Cardiac muscle cell (in vitro differentiated cells and primary cell): ENCODE data around the gene FOXB1. TPM values are rescaled to one million over a fixed set of nuclear protein-coding genes. Genes with fewer than 3 reads are reported as not detected.

Experiments used
- DNase-seq, 2 donors: peaks; one replicate each; pipeline versions ENCODE4 v3.0.0 to v3.0.0-alpha.2; 2010 to 2017; ENCODE audit warnings: low read depth in 1 of 2, low spot score in 1 of 2
- H3K27ac ChIP-seq: fragments of 200-600 bp; sonication (generic); 2 replicates; pipeline ENCODE4 v1.5.1; 2016
- H3K27me3 ChIP-seq: fragments of 200-600 bp; sonication (generic); 2 replicates; pipeline ENCODE4 v1.6.0; 2016; ENCODE audit warnings: control low read depth
- H3K36me3 ChIP-seq: fragments of 200-600 bp; sonication (generic); 2 replicates; pipeline ENCODE4 v1.5.1; 2016; ENCODE audit warnings: control low read depth
- H3K4me1 ChIP-seq: fragments of 200-600 bp; sonication (generic); 2 replicates; pipeline ENCODE4 v1.8.1; 2017; ENCODE audit warnings: low read depth, mild to moderate bottlenecking, mixed run types
- H3K4me3 ChIP-seq: fragments of 200-600 bp; sonication (generic); 2 replicates; pipeline ENCODE4 v1.5.1; 2016; ENCODE audit warnings: mild to moderate bottlenecking
- H3K9me3 ChIP-seq: fragments of 200-600 bp; sonication (generic); 2 replicates; pipeline ENCODE4 v1.5.1; 2017; ENCODE audit warnings: low read depth, mild to moderate bottlenecking, control low read depth
- polyA plus RNA-seq: library from polyadenylated mRNA; unstranded; fragments of >200 nt; fragmentation: Nextera tagmentation; extraction: Ambion mirVana; gene quantifications from 2 replicates; pipeline ENCODE4 v1.2.1, GENCODE V29; 2016
- total RNA-seq: library from RNA; depleted of rRNA; stranded (reverse); fragments of >200 nt; gene quantifications from 2 replicates; pipeline ENCODE4 v1.2.3, GENCODE V29; 2016
- TF ChIP-seq, protein P1 (sequence below): IDR thresholded peaks from 2 replicates; pipeline ENCODE4 v1.5.1; 2012; ENCODE audit warnings: low read depth, mild to moderate bottlenecking, low read length

FOXB1 gene
- total and polyA plus RNA-seq, 2 experiments from 2014 or later: not detected

DNA sequence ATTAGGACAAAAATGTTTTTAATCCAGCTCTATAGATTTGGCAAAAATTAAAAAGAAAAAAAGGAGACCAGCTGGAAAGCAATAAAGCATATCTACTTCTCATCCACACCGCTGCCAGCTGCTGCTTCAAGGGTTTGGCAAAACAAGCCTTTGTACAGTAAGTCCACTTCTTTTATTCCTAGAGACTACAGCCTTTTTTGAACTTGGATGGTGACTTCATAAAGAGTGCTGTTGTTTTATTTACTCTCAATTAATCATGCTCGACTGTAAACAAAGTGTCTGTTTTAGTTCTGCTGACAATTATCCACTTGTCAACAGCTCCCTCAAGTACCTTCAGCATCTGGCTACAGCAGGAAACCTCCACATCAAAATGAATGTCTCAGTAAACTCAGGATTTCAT, 12.3 kb upstream of the FOXB1 start:
- Histone ChIP-seq H3K4me1 (peaks cover 7% of the 10 kb centered on the region), H3K36me3 (no peaks in the 10 kb centered on the region), H3K4me3 (no peak overlapping the region), H3K9me3 (no peaks in the 10 kb centered on the region), H3K27ac (no peak overlapping the region), H3K27me3 (peaks cover 69% of the 10 kb centered on the region)
- TF ChIP-seq, protein P1, sequence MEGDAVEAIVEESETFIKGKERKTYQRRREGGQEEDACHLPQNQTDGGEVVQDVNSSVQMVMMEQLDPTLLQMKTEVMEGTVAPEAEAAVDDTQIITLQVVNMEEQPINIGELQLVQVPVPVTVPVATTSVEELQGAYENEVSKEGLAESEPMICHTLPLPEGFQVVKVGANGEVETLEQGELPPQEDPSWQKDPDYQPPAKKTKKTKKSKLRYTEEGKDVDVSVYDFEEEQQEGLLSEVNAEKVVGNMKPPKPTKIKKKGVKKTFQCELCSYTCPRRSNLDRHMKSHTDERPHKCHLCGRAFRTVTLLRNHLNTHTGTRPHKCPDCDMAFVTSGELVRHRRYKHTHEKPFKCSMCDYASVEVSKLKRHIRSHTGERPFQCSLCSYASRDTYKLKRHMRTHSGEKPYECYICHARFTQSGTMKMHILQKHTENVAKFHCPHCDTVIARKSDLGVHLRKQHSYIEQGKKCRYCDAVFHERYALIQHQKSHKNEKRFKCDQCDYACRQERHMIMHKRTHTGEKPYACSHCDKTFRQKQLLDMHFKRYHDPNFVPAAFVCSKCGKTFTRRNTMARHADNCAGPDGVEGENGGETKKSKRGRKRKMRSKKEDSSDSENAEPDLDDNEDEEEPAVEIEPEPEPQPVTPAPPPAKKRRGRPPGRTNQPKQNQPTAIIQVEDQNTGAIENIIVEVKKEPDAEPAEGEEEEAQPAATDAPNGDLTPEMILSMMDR: no peak
- no peak for DNase-seq

DNA sequence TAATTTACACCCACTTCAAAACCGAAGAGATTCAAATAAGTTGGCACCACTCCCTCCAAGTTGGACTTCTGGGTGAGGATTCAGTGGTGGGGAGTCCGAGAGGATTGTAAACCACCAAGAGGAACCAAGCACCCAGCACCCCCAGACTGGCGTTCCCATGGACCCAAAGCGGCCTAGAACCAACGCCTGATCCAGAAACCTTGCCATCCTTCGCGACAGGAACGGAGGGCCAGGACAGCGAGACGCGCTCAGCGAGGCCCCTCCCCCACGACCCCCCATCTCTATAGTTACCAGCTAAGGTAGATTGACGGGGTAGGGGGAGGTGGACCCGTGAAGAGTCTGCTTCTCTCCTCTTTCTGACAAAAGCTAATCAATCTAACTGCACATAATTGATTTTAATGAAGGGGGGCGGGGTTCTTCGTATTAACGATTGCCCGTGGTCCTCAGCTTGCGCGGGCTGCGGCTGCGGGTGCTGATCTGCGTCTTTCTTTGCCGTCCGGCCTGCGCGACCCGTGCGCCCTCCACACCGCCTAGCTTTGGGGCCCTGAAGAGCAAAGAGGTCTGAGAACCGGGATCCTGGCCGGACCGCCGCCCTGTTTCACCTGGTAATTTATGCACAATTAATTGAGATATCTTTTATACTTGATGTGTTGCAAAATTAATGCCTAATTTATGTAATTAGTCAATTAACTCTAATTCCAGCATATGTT, 10.9 kb upstream of the FOXB1 start:
- DNase-seq: no peak

DNA sequence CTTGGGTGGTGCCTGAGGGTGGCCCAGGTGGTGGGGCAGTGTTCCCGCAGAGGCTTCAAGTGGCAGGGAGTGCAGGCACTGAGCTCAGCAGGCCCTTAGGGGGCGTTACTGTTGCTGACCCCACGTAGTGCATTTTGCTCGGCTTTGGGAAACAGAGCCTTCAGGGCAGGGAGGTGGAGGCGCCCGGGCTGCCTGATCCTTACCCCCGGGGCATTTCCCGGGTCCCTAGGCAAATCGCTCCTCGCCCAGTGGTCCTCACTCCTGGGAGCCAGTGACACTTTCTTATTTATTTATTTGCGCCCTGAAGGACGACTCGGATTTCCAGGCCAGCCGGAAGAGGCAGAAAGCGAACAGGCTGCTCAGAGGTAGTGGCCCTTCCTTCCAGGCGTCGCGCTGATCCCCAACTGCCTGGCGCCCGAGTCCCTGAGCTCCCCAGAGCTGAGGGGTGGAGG, 10.1 kb upstream of the FOXB1 start:
- no peaks in the 10 kb centered on the region for H3K9me3 ChIP-seq
- no peaks in the 10 kb centered on the region for H3K36me3 ChIP-seq
- H3K27ac ChIP-seq: no peak overlapping the region
- H3K27me3 ChIP-seq: peaks cover 91% of the 10 kb centered on the region
- peaks cover 7% of the 10 kb centered on the region for H3K4me1 ChIP-seq
- peak in 1 of 2 donors; percentile 34 for DNase-seq
- TF ChIP-seq, protein P1: peak; percentile 14
- H3K4me3 ChIP-seq: no peak overlapping the region

More for the DNA sequence above, 10.9 kb upstream of the FOXB1 start:
- Histone ChIP-seq H3K4me3 (no peak overlapping the region), H3K9me3 (no peaks in the 10 kb centered on the region), H3K4me1 (peaks cover 7% of the 10 kb centered on the region), H3K27me3 (peaks cover 83% of the 10 kb centered on the region), H3K27ac (no peak overlapping the region), H3K36me3 (no peaks in the 10 kb centered on the region)
- TF ChIP-seq, protein P1: no peak

DNA sequence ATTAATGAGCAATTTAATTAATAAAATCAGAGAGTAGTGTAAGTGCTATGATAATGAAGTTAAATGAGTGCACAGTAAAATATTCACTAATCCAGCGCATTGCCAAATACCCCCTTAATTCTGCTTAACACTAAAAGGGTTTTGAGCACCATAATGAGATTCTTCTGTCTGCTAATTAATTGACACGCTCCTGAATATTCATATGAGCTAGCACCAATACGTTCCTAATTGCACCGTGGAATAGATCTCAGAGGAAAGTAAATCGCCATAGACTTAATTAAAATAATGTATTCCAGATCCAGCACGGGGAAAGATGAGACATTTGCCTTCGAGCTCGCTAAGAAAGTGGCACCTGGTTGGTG, 9.6 kb upstream of the FOXB1 start:
- Histone ChIP-seq H3K9me3 (no peaks in the 10 kb centered on the region), H3K4me1 (peaks cover 7% of the 10 kb centered on the region), H3K36me3 (no peaks in the 10 kb centered on the region), H3K4me3 (peak overlapping the region; percentile 2), H3K27me3 (peaks cover 96% of the 10 kb centered on the region), H3K27ac (no peak overlapping the region)
- TF ChIP-seq, protein P1: no peak
- DNase-seq: no peak

DNA sequence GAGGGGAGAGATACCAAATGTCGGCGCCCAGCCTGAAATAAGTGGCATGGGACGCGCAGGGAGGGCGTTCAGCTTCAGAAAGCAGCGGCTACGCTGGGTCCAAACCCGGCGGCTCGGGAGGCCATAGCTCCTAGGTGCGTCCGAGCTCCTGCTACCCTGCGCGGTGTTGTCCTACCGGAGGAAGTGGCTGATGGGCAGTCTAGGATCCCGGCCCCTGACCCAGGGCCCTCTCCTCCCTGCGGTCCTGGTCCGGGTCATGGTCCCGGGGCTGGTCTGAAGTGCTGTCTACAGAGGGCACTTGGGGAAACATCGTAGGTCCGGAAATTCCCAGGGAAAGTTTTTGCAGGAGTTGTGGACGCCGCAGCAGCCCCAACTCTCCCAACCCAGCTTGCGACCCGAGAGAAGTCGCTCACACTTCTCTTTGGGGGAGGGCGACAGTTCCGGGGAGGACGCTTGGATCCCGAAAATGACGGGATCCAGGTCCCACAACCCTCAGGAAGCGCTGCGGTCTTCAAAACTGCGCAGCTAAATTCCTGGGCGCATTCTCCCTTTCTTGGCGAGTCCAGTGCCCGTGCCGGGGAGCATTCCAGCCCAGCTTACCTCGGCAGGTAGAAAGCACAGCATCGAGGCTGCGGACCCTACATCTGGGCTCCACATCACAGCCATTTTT, 9.1 kb upstream of the FOXB1 start:
- TF ChIP-seq, protein P1: no peak
- Histone ChIP-seq H3K36me3 (no peaks in the 10 kb centered on the region), H3K4me3 (peak overlapping the region; percentile 2), H3K9me3 (no peaks in the 10 kb centered on the region), H3K27me3 (peaks cover 97% of the 10 kb centered on the region), H3K4me1 (peaks cover 7% of the 10 kb centered on the region), H3K27ac (no peak overlapping the region)
- DNase-seq: peak in 1 of 2 donors; percentile 37
